HL-60 (cell line): ENCODE measurements around the gene CNTN5.

Experiments
- DNase-seq, 2 experiments: peaks; one replicate each; pipeline ENCODE4 v3.0.0-alpha.2; 2010 to 2020; ENCODE audit warnings: low read depth in 1 of 2, low spot score in 1 of 2
- H3K27ac ChIP-seq: fragments of 250-450 bp; sonication (Bioruptor Pico); replicated peaks from 2 replicates; pipeline ENCODE4 v1.5.1; 2020; ENCODE audit warnings: mild to moderate bottlenecking, moderate library complexity
- H3K27me3 ChIP-seq: fragments of 250-450 bp; sonication (Bioruptor Pico); 2 replicates; pipeline ENCODE4 v1.5.1; 2021; ENCODE audit warnings: mild to moderate bottlenecking, moderate library complexity; ENCODE audit not compliant: insufficient read depth, poor library complexity, severe bottlenecking
- H3K4me3 ChIP-seq: replicated peaks from 2 replicates; pipeline ENCODE4 v1.5.1; 2011; ENCODE audit warnings: mild to moderate bottlenecking, control low read depth, low read length; ENCODE audit not compliant: insufficient read depth
- CTCF ChIP-seq: IDR thresholded peaks from one replicate; pipeline ENCODE4 v1.5.1; 2011; ENCODE audit warnings: low read length, control low read depth, inconsistent platforms; ENCODE audit not compliant: insufficient read depth
- GABPA ChIP-seq: IDR thresholded peaks from 2 replicates; pipeline ENCODE4 v1.6.1; 2012; ENCODE audit warnings: low read depth
- POLR2AphosphoS5 ChIP-seq: IDR thresholded peaks from 2 replicates; pipeline ENCODE4 v1.6.1; 2012; ENCODE audit warnings: low read depth
- REST ChIP-seq: IDR thresholded peaks from 2 replicates; pipeline ENCODE4 v1.6.1; 2012; ENCODE audit warnings: low read depth; ENCODE audit not compliant: insufficient replicate concordance
- SPI1 ChIP-seq: IDR thresholded peaks from 2 replicates; pipeline ENCODE4 v1.6.1; 2012; ENCODE audit warnings: low read depth, mild to moderate bottlenecking, borderline replicate concordance

The CNTN5 gene

GRCh38 chr11:99693941-99694492, 673.3 kb downstream of the CNTN5 start:
- TF ChIP-seq POLR2AphosphoS5: no peak
- no peak for TF ChIP-seq GABPA
- TF ChIP-seq SPI1: no peak
- TF ChIP-seq CTCF: no peak
- no peak for TF ChIP-seq REST
- no peak overlapping the region for H3K27ac ChIP-seq
- H3K4me3 ChIP-seq: no peak overlapping the region
- DNase-seq: no peak
- no peaks in the 10 kb centered on the region for H3K27me3 ChIP-seq

- TF ChIP-seq CTCF (no peak), REST (no peak), GABPA (no peak), POLR2AphosphoS5 (no peak), SPI1 (no peak)
- Histone ChIP-seq H3K27me3 (no peaks in the 10 kb centered on the region), H3K4me3 (no peak overlapping the region), H3K27ac (no peak overlapping the region)
- no peak for DNase-seq
Measured at GRCh38 chr11:99695106-99695505, 674.4 kb downstream of the CNTN5 start.

- no peak for DNase-seq
- TF ChIP-seq CTCF (no peak), SPI1 (no peak), GABPA (no peak), REST (no peak), POLR2AphosphoS5 (no peak)
- Histone ChIP-seq H3K4me3 (no peak overlapping the region), H3K27ac (no peak overlapping the region), H3K27me3 (no peaks in the 10 kb centered on the region)
Measured at GRCh38 chr11:99706848-99707247, 686.1 kb downstream of the CNTN5 start.
